ENCODE measurements around the gene GPR180.

Gene GPR180

GRCh38 chr13:94656766-94657165, 55.1 kb downstream of the GPR180 start:
- peak; percentile 97 for DNase-seq

GRCh38 chr13:94657167-94657566, 55.5 kb downstream of the GPR180 start:
- peak; percentile 42 for DNase-seq

- no peak for DNase-seq
Measured at GRCh38 chr13:94658926-94659597, 57.4 kb downstream of the GPR180 start.

DNA sequence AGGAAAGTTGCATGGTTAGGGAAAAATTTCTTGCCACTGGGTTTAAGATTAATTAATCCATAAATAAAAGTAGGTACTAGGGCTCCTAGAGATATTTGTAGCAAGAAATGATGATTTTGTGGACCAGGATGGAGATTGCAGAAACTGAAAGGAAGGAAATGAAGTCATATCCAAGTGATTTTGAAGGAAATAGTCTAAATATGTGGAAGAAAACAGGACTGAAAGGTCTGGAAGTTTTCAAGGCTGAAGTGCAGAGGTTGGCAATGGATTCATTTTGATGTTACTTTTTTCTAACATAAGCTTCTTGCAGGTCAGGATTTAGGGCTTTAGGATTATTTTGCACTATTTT, 57.9 kb downstream of the GPR180 start:
- no peak for DNase-seq

DNA sequence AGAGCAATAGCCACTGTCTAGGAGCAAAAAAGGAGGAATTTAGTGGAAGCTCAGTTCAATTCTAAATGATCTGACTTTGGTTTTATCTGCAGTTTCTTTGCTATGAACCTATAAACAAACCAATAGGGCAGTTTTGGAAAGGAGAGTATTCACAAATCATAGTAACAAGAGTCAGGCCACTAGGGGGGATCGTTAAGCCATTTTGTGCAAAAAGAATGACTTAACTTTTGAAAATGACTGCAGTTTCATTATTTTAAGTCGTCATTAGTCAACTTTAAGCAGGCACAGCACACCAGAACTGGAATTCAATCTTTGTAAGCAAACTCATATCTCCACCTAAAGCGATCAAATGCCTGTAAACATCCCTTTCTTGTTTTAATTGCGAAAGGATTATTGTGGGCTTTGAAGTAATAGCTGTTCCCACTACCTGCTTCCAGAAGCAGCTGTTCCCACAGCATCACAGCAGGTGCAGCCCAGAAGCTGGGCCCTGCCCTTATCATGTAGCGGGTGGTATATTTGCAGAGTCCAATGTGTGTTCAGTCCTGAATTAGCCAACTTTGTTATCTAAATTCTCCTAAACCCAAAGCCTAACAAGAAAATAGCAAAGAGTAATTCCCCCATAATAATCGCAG, 59.2 kb downstream of the GPR180 start:
- peak; percentile 35 for DNase-seq

DNA sequence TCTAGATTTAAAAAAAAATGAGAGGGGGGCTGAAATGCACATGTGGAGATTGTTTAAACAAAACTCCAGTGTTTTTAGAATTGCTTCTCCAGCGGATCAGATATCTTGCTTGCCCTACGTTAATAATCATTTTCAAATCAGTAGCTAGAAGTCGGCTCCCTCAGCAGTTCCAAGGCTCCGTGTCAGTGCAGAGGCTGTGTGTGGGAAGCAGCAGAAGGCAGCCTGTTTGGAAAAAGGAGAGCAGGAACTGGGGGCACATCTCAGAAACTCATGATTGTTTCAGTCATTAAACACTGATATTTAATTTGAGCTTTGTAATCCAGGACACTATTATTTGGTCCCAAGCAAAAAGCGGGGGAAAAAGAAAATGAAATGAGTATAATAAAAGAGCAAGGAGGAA, 59.7 kb downstream of the GPR180 start:
- no peak for DNase-seq

GRCh38 chr13:94662274-94662945, 60.8 kb downstream of the GPR180 start:
- no peak for DNase-seq

DNA sequence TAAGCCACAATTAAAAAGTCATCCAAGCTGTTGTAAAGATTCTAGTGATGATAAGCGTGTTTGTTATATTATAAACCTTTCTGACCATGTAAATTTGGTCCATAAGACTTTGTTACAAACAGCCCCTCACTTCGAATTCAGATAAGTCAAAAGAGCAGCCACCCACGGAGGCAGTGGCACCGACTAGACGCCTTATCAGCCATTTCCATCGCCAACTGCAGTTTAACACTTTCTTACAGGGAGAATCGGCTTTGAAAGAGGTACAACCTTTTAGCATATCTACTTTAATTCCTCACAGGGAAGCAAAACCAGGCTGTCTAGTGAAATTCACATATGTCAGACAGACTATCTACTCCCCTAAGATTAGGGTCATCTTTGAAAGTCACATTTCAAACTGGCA, 63.2 kb downstream of the GPR180 start:
- no peak for DNase-seq

- DNase-seq: no peak
Measured at GRCh38 chr13:94666065-94666464, 64.4 kb downstream of the GPR180 start.

GRCh38 chr13:94667190-94667589, 65.5 kb downstream of the GPR180 start:
- no peak for DNase-seq

DNA sequence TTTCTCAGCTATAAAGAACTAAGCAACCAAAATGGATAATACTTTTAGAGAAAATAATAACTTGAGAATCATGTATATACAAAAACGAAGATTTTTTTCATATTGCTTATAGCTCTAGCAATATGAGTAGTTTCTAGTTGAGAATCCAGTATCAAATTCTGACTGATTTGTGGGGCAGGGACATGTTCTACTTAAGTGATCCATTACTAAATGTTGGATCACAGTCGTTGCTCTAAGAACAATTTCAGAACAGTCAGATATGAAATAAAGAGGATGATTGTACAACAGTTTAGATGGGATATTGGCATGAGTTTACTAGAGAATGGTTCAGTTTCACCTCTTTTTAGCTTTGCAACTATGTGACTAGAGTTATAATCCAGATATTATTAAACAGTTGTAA, 70.7 kb downstream of the GPR180 start:
- DNase-seq: no peak

DNA sequence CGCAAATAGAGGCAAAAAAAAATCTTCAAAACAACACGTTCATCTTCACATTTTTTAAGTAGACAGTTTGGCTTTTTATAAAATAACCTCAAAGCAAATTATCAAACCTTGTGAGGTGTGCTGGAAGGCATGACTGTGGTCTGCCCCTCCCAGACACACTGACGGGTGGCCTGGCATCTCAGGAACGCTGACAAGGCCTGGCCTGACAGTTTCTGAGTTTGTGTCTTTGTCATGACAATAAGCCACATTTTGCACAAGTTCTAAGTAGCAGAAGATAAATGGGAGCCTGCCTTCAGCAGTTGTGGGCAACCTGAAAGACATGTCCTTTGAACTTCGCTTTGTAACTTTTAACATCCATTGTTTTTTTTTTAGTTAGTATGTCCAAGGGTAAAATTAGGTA, 72.2 kb downstream of the GPR180 start:
- no peak for DNase-seq

DNA sequence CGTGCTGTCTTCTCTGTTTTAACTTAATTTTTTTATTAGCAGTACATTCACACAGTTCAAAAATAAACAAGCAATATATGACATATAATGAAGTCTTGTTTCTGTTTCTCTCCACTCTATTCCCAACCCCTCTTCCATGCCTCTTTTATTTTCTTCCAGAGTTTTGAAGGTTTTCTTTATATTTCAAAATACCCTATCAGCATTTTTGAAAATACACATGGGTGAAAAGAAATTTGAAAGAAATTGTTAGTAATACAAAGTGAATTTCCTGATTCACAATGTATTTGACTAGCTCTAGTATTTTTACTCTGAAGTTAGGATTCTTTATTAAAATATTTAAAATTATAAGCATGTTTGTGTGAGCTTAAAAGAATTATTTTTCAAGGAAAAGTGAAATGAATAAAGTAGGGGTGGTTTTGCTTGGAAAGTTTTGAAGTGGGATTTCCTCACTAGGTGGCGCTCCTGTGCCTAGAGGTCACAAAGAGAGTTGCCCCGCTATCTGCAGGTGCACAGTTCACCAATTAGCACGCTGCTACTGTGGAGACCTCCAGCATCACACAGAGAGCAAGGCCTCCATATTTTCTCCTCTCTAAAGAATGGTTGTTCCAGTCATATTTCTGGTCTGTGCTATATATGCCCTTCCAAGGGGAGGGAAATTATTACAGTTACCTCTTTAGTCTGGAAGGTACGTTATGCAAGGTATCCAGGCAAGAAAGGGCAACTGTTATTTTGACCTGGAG, 73.1 kb downstream of the GPR180 start:
- DNase-seq: peak; percentile 31

GRCh38 chr13:94677799-94678198, 76.1 kb downstream of the GPR180 start:
- no peak for DNase-seq

DNA sequence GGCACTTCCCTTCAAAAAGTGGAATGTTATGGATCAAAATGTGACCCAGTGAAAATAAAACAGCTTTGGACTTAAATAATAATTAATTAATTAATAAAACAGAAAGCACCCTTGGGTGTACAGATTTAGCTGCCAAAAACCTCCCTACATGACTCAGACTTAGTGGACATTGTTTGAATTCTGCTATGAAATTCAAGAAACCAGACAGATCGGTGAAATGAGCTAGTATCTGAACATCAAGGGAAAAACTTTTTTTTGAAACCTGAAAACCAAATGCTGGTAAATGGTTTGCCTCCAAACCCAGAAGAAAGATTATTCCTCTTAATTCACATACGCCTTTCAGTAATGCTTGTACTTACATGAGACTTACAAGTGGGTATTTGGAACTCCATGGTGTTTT, 77.2 kb downstream of the GPR180 start:
- no peak for DNase-seq

GRCh38 chr13:94679614-94680013, 78.0 kb downstream of the GPR180 start:
- no peak for DNase-seq

- DNase-seq: no peak
Measured at GRCh38 chr13:94682229-94682628, 80.6 kb downstream of the GPR180 start.

DNA sequence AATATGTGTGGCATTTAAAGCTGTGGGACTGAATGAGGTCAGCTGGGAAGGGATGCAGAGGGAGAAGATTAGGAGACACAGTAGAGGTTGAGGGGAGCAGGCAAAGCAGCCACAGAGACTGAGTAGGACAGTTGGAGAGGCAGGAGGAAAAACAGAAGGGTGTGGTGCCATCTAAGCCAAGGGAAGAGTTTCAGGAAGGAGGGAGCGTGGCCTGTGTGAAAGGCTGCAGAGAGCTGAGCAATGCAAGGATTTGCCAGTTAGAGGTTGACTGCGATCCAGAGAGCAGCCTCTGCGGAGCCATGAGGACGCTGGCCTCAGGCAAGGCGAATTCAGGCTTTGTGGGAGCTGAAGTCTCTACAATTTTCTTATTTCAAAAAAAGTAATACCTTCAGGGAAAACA, 81.8 kb downstream of the GPR180 start:
- no peak for DNase-seq

All from fibroblast of skin of right quadriceps (primary cell).